Measurements from ENCODE around the gene WWOX.
"Not testable (repeated sequence)": the region's sequence is repeated elsewhere in the genome, so short reads cannot be mapped to it uniquely, and the experiment has no call there.

The WWOX gene

GRCh38 chr16:78505544-78506366 is 406.3 kb downstream of the WWOX start:
- DNase-seq (ENCODE audit: insufficient read length, low spot score) = no peak
- TF ChIP-seq CTCF (IDR thresholded peaks at IDR 0.05; ENCODE audit: insufficient read depth, missing control alignments) = no peak
- FAIRE-seq = no peak

- TF ChIP-seq CTCF (IDR thresholded peaks at IDR 0.05; ENCODE audit: insufficient read depth, missing control alignments) = no peak
- FAIRE-seq = no peak
These were observed 407.1 kb downstream of the WWOX start for GRCh38 chr16:78506367-78507193.

GRCh38 chr16:78507576-78507975 is 408.1 kb downstream of the WWOX start:
- TF ChIP-seq CTCF (IDR thresholded peaks at IDR 0.05; ENCODE audit: insufficient read depth, missing control alignments) = no peak
- FAIRE-seq = no peak

More at GRCh38 chr16:78506367-78507193, 407.1 kb downstream of the WWOX start:
- DNase-seq (ENCODE audit: insufficient read length, low spot score) = no peak

GRCh38 chr16:78509965-78510364 is 410.5 kb downstream of the WWOX start:
- no peak for FAIRE-seq
- no peak for DNase-seq (ENCODE audit: insufficient read length, low spot score)
- TF ChIP-seq CTCF (IDR thresholded peaks at IDR 0.05; ENCODE audit: insufficient read depth, missing control alignments) = no peak

More at GRCh38 chr16:78507576-78507975, 408.1 kb downstream of the WWOX start:
- no peak for DNase-seq (ENCODE audit: insufficient read length, low spot score)

- TF ChIP-seq CTCF (IDR thresholded peaks at IDR 0.05; ENCODE audit: insufficient read depth, missing control alignments) = no peak
- DNase-seq (ENCODE audit: insufficient read length, low spot score) = no peak
- no peak for FAIRE-seq
These were observed 411.0 kb downstream of the WWOX start for GRCh38 chr16:78510496-78510895.

GRCh38 chr16:78513838-78514237 is 414.4 kb downstream of the WWOX start:
- no peak for TF ChIP-seq CTCF (IDR thresholded peaks at IDR 0.05; ENCODE audit: insufficient read depth, missing control alignments)
- FAIRE-seq = no peak

GRCh38 chr16:78514888-78515287 is 415.4 kb downstream of the WWOX start:
- FAIRE-seq; DNase-seq (ENCODE audit: insufficient read length, low spot score): not testable (repeated sequence)

More at GRCh38 chr16:78513838-78514237, 414.4 kb downstream of the WWOX start:
- DNase-seq (ENCODE audit: insufficient read length, low spot score) = no peak
